ENCODE measurements around the gene NDUFAF3. TPM values are rescaled to one million over a fixed set of nuclear protein-coding genes. Genes with fewer than 3 reads are reported as not detected.

Gene NDUFAF3
- polyA plus RNA-seq, 6 donors from 2014 or later: 124 to 177 (median 143) TPM

DNA sequence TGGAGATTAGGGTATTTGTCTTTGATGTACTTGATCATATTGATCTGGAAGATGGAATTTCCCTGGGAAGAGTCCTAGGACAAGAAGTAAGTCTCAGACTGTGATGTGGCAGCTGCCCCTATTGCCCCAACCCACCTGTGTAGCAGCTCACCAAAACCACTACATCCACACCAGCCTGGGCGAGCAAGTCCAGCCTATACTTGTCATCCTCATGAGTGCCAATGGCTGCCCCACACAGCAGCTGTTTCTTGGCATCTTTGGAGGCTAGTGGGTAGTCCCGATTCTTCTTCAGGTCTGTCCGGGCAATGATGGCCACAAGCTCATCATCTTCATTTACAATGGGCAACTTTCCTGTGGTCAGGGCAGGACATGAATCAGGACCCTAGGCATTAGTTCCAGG, 4.6 kb downstream of the NDUFAF3 start:
- Mint-ChIP-seq H3K27me3 (no peaks in the 10 kb centered on the region), H3K9me3 (no peaks in the 10 kb centered on the region), H3K4me3 (peak overlapping the region in 2 of 8 donors; percentile 6 to 93), H3K4me1 (peaks cover 40 to 72% (median 68%) of the 10 kb centered on the region in 3 donors), H3K36me3 (peaks cover 4% of the 10 kb centered on the region in 2 donors), H3K27ac (peak overlapping the region in 2 of 6 donors; percentile 20 to 60)
- DNase-seq: no peak
- no peak for ATAC-seq (ENCODE audit: low read depth in 2 of 2)

- Mint-ChIP-seq H3K27ac (peak overlapping the region in 2 of 6 donors; percentile 54 to 99), H3K36me3 (peaks cover 4 to 13% of the 10 kb centered on the region in 2 donors), H3K9me3 (no peaks in the 10 kb centered on the region), H3K4me1 (peaks cover 40 to 69% (median 65%) of the 10 kb centered on the region in 3 donors), H3K27me3 (no peaks in the 10 kb centered on the region), H3K4me3 (peak overlapping the region in 2 of 8 donors; percentile 93 to 94)
- DNase-seq: no peak
- ATAC-seq (ENCODE audit: low read depth in 2 of 2): no peak
Observed at GRCh38 chr3:49027634-49028033, 5.7 kb downstream of the NDUFAF3 start.

DNA sequence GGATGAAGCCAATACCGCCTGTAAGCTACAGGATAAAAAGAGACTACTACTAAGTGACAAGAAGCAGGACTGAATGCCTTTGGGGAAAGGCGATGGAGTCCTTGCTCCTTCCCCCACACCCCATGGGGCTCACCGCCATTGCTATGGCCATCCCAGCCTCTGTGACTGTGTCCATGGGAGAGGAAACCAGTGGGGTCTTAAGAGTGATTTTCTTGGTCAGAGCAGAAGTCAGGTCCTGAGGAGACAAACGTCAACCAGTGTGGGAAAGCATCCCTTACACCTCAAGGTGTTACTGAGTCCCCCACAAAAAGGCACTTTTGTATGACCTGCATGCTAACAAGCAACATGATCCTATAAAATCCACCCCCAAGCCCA, 6.4 kb downstream of the NDUFAF3 start:
- H3K4me1 Mint-ChIP-seq: peaks cover 37 to 63% (median 59%) of the 10 kb centered on the region in 3 donors
- no peak for ATAC-seq (ENCODE audit: low read depth in 2 of 2)

DNA sequence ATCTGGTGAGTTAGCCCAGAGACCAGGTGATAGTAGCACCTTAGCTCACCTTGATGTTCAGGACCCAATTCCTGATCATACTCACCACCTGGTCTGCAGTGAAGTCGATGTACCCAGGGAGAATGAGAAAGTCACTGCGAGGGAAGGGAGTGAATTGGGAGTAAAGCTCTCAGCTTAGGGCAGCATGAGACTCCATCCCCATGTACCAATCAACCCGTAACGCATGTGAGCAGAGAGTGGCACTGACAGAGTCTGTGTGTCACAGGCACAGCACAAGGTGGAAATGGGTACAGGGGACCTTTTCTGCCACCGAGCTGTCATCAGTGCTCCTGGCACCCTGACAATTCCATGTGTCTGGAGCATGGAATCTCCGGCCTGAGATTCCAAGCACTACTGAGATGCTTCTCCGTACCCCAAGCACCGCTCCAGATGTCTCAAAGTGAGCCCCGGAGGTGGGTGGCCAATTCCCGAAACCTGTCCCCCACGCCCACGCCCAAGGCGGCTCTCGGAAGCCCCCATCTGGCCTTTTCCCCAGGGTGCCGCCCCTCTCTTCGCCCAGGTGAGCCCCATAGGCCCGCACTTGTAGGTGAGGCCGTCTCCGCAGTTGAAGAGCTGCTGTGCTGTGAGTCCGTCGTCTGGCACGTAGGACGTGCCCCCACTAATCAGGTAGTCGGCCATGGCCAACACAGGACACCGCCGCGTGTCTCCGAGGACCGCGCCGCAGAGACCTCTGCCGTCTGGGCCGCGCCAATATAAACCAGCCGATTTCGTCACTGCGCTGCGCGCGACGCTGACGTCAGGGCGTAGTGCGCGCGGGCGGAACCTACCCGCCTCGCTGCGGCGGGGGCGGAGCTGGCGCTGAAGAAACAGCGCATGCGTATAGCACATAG, 7.0 kb downstream of the NDUFAF3 start, which contains the start of gene IMPDH2:
Gene IMPDH2 (minus strand): TSS at position 726 of the 890 bp plus-strand sequence. CDS start 48 bp downstream, at position 678.
- peak; percentile 92 for DNase-seq
- peak within 1 kb of the TSS; percentile 98 to 100 (median 99) for H3K27ac Mint-ChIP-seq
- peaks cover 37 to 57% (median 52%) of the 10 kb centered on the region in 3 donors for H3K4me1 Mint-ChIP-seq
- peak within 1 kb of the TSS; percentile 93 to 99 (median 95) for H3K4me3 Mint-ChIP-seq
- no peaks in the 10 kb centered on the region for H3K9me3 Mint-ChIP-seq
- no peaks in the 10 kb centered on the region for H3K27me3 Mint-ChIP-seq
- peaks cover 4 to 13% of the 10 kb centered on the region in 2 donors for H3K36me3 Mint-ChIP-seq
- ATAC-seq (ENCODE audit: low read depth in 2 of 2): peak; percentile 96 to 97

More for the DNA sequence above, 6.4 kb downstream of the NDUFAF3 start:
- Mint-ChIP-seq H3K4me3 (peak overlapping the region; percentile 93 to 99 (median 95)), H3K36me3 (peaks cover 4 to 13% of the 10 kb centered on the region in 2 donors), H3K27me3 (no peaks in the 10 kb centered on the region), H3K9me3 (no peaks in the 10 kb centered on the region), H3K27ac (peak overlapping the region; percentile 98 to 100 (median 99))
- DNase-seq: no peak

DNA sequence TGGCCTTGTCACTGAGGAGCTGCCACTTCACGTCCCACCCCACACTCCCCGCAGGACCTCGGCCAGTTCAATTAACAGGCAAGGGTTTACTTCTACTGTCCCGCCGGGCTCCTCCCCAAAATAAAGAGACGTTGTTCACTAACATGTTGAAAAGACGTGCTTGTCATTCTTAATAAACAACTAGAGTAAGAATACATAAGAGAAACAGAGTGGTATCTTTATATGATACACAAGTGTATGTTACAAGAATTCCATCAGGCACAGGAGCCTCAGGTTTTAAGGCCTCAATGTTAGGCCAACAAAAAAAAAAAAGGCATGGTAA, 7.6 kb downstream of the NDUFAF3 start:
- Mint-ChIP-seq H3K9me3 (no peaks in the 10 kb centered on the region), H3K27me3 (no peaks in the 10 kb centered on the region), H3K4me3 (peak overlapping the region; percentile 93 to 99 (median 95)), H3K36me3 (peaks cover 5 to 13% of the 10 kb centered on the region in 2 donors), H3K4me1 (peaks cover 37 to 51% (median 46%) of the 10 kb centered on the region in 3 donors), H3K27ac (peak overlapping the region; percentile 98 to 100 (median 99))
- DNase-seq (no peak), ATAC-seq (ENCODE audit: low read depth in 2 of 2) (no peak)

DNA sequence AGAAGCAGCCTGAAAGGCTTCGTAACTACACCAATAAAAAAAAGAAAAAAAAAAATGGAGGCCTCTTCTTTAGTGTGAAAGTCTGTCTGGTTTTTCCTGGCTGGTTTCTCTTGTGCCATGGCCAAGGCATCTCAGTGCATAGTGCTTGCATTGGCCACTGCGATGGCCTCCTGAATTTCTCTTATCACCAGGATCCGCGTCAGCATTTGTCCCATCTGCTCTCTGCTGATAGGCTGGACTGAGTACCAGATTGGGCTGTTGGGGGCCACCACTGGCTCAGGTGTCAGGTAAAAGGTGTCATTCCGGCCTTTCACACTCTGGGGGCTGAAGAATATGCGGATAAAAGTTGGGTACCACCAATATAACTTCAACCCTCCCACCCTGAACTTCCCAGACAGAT, 8.4 kb downstream of the NDUFAF3 start:
- peak overlapping the region in 5 of 6 donors; percentile 51 to 99 (median 91) for H3K27ac Mint-ChIP-seq
- DNase-seq (no peak), ATAC-seq (ENCODE audit: low read depth in 2 of 2) (no peak)
- no peaks in the 10 kb centered on the region for H3K9me3 Mint-ChIP-seq
- H3K27me3 Mint-ChIP-seq: no peaks in the 10 kb centered on the region
- H3K36me3 Mint-ChIP-seq: peaks cover 11 to 13% of the 10 kb centered on the region in 2 donors
- peaks cover 34 to 48% (median 44%) of the 10 kb centered on the region in 3 donors for H3K4me1 Mint-ChIP-seq
- peak overlapping the region in 3 of 8 donors; percentile 35 to 68 (median 41) for H3K4me3 Mint-ChIP-seq

DNA sequence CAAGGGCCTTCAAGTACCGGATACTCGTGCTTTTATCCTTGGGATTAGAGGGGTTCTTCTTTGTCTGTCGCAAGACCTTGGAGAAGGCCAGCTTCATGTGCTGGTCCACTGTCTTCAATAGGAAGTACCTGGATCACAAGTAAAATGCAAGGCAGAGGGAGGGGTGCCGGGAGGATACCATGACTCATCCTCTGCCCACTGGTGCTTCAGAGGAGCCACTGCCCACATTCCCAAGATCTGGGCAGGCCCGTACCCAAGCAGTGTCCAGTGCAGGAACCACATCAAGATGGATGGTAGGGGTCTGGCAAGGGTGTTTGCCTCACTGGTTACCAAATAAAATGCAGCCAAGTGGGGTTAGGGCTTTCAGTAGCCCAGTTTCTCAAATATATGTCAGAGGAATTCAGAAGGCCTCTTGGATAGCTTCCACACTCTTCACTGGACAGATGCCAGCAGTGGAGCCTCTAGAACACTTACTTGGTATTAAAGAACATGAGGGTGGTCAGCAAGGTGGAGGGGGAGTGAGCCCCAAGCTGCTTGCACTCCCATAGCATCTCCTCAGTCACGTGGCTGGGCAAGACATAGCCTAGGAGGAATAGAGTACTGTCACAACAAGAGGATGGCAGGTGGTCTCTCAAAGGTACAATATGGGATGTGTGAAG, 10.9 kb downstream of the NDUFAF3 start:
- H3K4me1 Mint-ChIP-seq: peaks cover 22 to 31% (median 26%) of the 10 kb centered on the region in 3 donors
- H3K9me3 Mint-ChIP-seq: no peaks in the 10 kb centered on the region
- no peak for DNase-seq
- no peak overlapping the region for H3K27ac Mint-ChIP-seq
- no peak for ATAC-seq (ENCODE audit: low read depth in 2 of 2)
- no peaks in the 10 kb centered on the region for H3K27me3 Mint-ChIP-seq
- peaks cover 13 to 15% of the 10 kb centered on the region in 2 donors for H3K36me3 Mint-ChIP-seq
- H3K4me3 Mint-ChIP-seq: no peak overlapping the region

- Mint-ChIP-seq H3K4me1 (peaks cover 4 to 15% (median 8%) of the 10 kb centered on the region in 3 donors), H3K36me3 (peaks cover 13 to 15% of the 10 kb centered on the region in 2 donors), H3K27ac (peak overlapping the region in 1 of 6 donors; percentile 43)
Observed at GRCh38 chr3:49034650-49035049, 12.7 kb downstream of the NDUFAF3 start.

GRCh38 chr3:49035281-49035680, 13.4 kb downstream of the NDUFAF3 start:
- Mint-ChIP-seq H3K27me3 (no peaks in the 10 kb centered on the region), H3K36me3 (peaks cover 13 to 15% of the 10 kb centered on the region in 2 donors), H3K4me1 (peaks cover 4 to 14% (median 4%) of the 10 kb centered on the region in 3 donors), H3K27ac (peak overlapping the region in 5 of 6 donors; percentile 33 to 92 (median 43)), H3K4me3 (no peak overlapping the region), H3K9me3 (no peaks in the 10 kb centered on the region)
- no peak for ATAC-seq (ENCODE audit: low read depth in 2 of 2)
- DNase-seq: no peak

More at GRCh38 chr3:49034650-49035049, 12.7 kb downstream of the NDUFAF3 start:
- DNase-seq: no peak
- H3K9me3 Mint-ChIP-seq: no peaks in the 10 kb centered on the region
- no peaks in the 10 kb centered on the region for H3K27me3 Mint-ChIP-seq
- ATAC-seq (ENCODE audit: low read depth in 2 of 2): no peak
- no peak overlapping the region for H3K4me3 Mint-ChIP-seq

GRCh38 chr3:49053543-49053942, 31.6 kb downstream of the NDUFAF3 start:
- DNase-seq (no peak), ATAC-seq (ENCODE audit: low read depth in 2 of 2) (no peak)
- Mint-ChIP-seq H3K4me3 (no peak overlapping the region), H3K9me3 (no peaks in the 10 kb centered on the region), H3K4me1 (peaks cover 17 to 30% (median 19%) of the 10 kb centered on the region in 3 donors), H3K36me3 (peaks cover 5 to 22% of the 10 kb centered on the region in 2 donors), H3K27ac (peak overlapping the region in 1 of 6 donors; percentile 83), H3K27me3 (no peaks in the 10 kb centered on the region)

- peaks cover 5 to 22% of the 10 kb centered on the region in 2 donors for H3K36me3 Mint-ChIP-seq
- no peak overlapping the region for H3K4me3 Mint-ChIP-seq
- H3K27ac Mint-ChIP-seq: peak overlapping the region in 1 of 6 donors; percentile 83
Observed at GRCh38 chr3:49054344-49054862, 32.5 kb downstream of the NDUFAF3 start.

GRCh38 chr3:49057268-49057667, 35.3 kb downstream of the NDUFAF3 start:
- Mint-ChIP-seq H3K9me3 (no peaks in the 10 kb centered on the region), H3K4me3 (no peak overlapping the region), H3K4me1 (peaks cover under 1 to 14% (median 6%) of the 10 kb centered on the region in 3 donors), H3K27me3 (no peaks in the 10 kb centered on the region), H3K27ac (peak overlapping the region in 1 of 6 donors; percentile 51), H3K36me3 (peaks cover 0 to 7% of the 10 kb centered on the region in 2 donors)
- no peak for DNase-seq
- ATAC-seq (ENCODE audit: low read depth in 2 of 2): no peak

More at GRCh38 chr3:49054344-49054862, 32.5 kb downstream of the NDUFAF3 start:
- no peak for DNase-seq
- ATAC-seq (ENCODE audit: low read depth in 2 of 2): no peak
- no peaks in the 10 kb centered on the region for H3K27me3 Mint-ChIP-seq
- peaks cover 17 to 30% (median 19%) of the 10 kb centered on the region in 3 donors for H3K4me1 Mint-ChIP-seq
- H3K9me3 Mint-ChIP-seq: no peaks in the 10 kb centered on the region

DNA sequence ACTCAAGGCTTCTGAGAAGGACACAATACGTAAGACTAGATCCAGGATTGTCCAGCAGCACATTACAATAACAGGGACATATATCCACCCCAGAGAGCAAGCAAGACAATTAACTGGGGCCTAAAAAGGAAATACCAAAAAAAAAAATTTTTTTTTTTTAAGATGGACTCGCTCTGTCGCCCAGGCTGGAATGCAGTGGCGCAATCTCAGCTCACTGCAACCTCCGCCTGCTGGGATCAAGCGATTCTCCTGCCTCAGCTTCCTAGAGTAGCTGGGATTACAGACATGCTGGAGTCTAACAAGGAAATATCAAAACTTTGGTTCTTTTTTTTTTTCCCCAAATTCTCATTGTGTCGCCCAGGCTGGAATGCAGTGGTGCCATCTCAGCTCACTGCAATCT, 36.1 kb downstream of the NDUFAF3 start:
- DNase-seq: no peak
- H3K4me3 Mint-ChIP-seq: no peak overlapping the region
- H3K4me1 Mint-ChIP-seq: peaks cover 0 to 11% (median 6%) of the 10 kb centered on the region in 3 donors
- H3K36me3 Mint-ChIP-seq: peaks cover 0 to 5% of the 10 kb centered on the region in 2 donors
- no peaks in the 10 kb centered on the region for H3K9me3 Mint-ChIP-seq
- peak overlapping the region in 2 of 6 donors; percentile 51 to 60 for H3K27ac Mint-ChIP-seq
- H3K27me3 Mint-ChIP-seq: no peaks in the 10 kb centered on the region
- no peak for ATAC-seq (ENCODE audit: low read depth in 2 of 2)
